RWPE2 (cell line): ENCODE measurements around the gene LRP4.

Experiments
- ATAC-seq: fragments of 200-7000 bp; cut with Tn5 transposase; 3 replicates; pipeline ENCODE4 v1.9.1; 2021; ENCODE audit warnings: low read depth
- DNase-seq: peaks from one replicate; pipeline ENCODE4 v3.0.0-alpha.2; 2020; ENCODE audit warnings: low spot score
- H3K27ac ChIP-seq: fragments of 450-650 bp; 2 replicates; pipeline ENCODE4 v1.5.1; 2017; ENCODE audit warnings: mild to moderate bottlenecking; ENCODE audit not compliant: poor library complexity, severe bottlenecking
- H3K27me3 ChIP-seq: fragments of 250-450 bp; sonication (Bioruptor Pico); 2 replicates; pipeline ENCODE4 v1.5.1; 2021; ENCODE audit warnings: mild to moderate bottlenecking, moderate library complexity; ENCODE audit not compliant: insufficient read depth, poor library complexity, severe bottlenecking
- H3K36me3 ChIP-seq: fragments of 250-450 bp; sonication (Bioruptor Pico); 2 replicates; pipeline ENCODE4 v1.5.1; 2020; ENCODE audit warnings: low read depth, mild to moderate bottlenecking, moderate library complexity
- H3K4me1 ChIP-seq: fragments of 250-450 bp; sonication (Bioruptor Pico); 2 replicates; pipeline ENCODE4 v1.5.1; 2021; ENCODE audit warnings: mild to moderate bottlenecking, moderate library complexity; ENCODE audit not compliant: insufficient read depth, poor library complexity, severe bottlenecking
- H3K4me3 ChIP-seq: fragments of 250-450 bp; sonication (Bioruptor Pico); 2 replicates; pipeline ENCODE4 v1.5.1; 2021; ENCODE audit warnings: mild to moderate bottlenecking, moderate library complexity; ENCODE audit not compliant: severe bottlenecking
- H3K9me3 ChIP-seq: fragments of 250-450 bp; sonication (Bioruptor Pico); 2 replicates; pipeline ENCODE4 v1.5.1; 2021; ENCODE audit warnings: mild to moderate bottlenecking, moderate library complexity; ENCODE audit not compliant: severe bottlenecking
- TF ChIP-seq, protein P1 (sequence below): fragments of 450-650 bp; IDR thresholded peaks from one replicate; pipeline ENCODE4 v1.5.1; 2017; ENCODE audit warnings: mild to moderate bottlenecking, moderate library complexity; ENCODE audit not compliant: poor library complexity, severe bottlenecking

LRP4 gene

GRCh38 chr11:46907606-46908005, 10.7 kb downstream of the LRP4 start:
- TF ChIP-seq, protein P1, sequence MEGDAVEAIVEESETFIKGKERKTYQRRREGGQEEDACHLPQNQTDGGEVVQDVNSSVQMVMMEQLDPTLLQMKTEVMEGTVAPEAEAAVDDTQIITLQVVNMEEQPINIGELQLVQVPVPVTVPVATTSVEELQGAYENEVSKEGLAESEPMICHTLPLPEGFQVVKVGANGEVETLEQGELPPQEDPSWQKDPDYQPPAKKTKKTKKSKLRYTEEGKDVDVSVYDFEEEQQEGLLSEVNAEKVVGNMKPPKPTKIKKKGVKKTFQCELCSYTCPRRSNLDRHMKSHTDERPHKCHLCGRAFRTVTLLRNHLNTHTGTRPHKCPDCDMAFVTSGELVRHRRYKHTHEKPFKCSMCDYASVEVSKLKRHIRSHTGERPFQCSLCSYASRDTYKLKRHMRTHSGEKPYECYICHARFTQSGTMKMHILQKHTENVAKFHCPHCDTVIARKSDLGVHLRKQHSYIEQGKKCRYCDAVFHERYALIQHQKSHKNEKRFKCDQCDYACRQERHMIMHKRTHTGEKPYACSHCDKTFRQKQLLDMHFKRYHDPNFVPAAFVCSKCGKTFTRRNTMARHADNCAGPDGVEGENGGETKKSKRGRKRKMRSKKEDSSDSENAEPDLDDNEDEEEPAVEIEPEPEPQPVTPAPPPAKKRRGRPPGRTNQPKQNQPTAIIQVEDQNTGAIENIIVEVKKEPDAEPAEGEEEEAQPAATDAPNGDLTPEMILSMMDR: no peak
- H3K9me3 ChIP-seq: no peaks in the 10 kb centered on the region
- no peak overlapping the region for H3K4me3 ChIP-seq
- H3K27ac ChIP-seq: no peak overlapping the region
- no peak for DNase-seq
- no peaks in the 10 kb centered on the region for H3K36me3 ChIP-seq
- peaks cover 8% of the 10 kb centered on the region for H3K4me1 ChIP-seq
- ATAC-seq: no peak
- H3K27me3 ChIP-seq: no peaks in the 10 kb centered on the region

- no peak for ATAC-seq
- no peak overlapping the region for H3K4me3 ChIP-seq
- H3K9me3 ChIP-seq: no peaks in the 10 kb centered on the region
- no peak overlapping the region for H3K27ac ChIP-seq
- no peaks in the 10 kb centered on the region for H3K27me3 ChIP-seq
- no peaks in the 10 kb centered on the region for H3K4me1 ChIP-seq
- DNase-seq: no peak
- H3K36me3 ChIP-seq: no peaks in the 10 kb centered on the region
- TF ChIP-seq, protein P1: no peak
Observed at GRCh38 chr11:46906609-46907041, 11.7 kb downstream of the LRP4 start.

GRCh38 chr11:46905806-46906205, 12.5 kb downstream of the LRP4 start:
- no peaks in the 10 kb centered on the region for H3K4me1 ChIP-seq
- TF ChIP-seq, protein P1: no peak
- no peaks in the 10 kb centered on the region for H3K9me3 ChIP-seq
- no peak overlapping the region for H3K4me3 ChIP-seq
- H3K36me3 ChIP-seq: no peaks in the 10 kb centered on the region
- no peak for DNase-seq
- no peak overlapping the region for H3K27ac ChIP-seq
- no peak for ATAC-seq
- H3K27me3 ChIP-seq: no peaks in the 10 kb centered on the region

- H3K27ac ChIP-seq: no peak overlapping the region
- H3K27me3 ChIP-seq: no peaks in the 10 kb centered on the region
- ATAC-seq (no peak), DNase-seq (no peak)
- no peaks in the 10 kb centered on the region for H3K9me3 ChIP-seq
- no peaks in the 10 kb centered on the region for H3K4me1 ChIP-seq
- H3K4me3 ChIP-seq: no peak overlapping the region
- no peaks in the 10 kb centered on the region for H3K36me3 ChIP-seq
- TF ChIP-seq, protein P1: no peak
Observed at GRCh38 chr11:46903846-46904245, 14.5 kb downstream of the LRP4 start.

DNA sequence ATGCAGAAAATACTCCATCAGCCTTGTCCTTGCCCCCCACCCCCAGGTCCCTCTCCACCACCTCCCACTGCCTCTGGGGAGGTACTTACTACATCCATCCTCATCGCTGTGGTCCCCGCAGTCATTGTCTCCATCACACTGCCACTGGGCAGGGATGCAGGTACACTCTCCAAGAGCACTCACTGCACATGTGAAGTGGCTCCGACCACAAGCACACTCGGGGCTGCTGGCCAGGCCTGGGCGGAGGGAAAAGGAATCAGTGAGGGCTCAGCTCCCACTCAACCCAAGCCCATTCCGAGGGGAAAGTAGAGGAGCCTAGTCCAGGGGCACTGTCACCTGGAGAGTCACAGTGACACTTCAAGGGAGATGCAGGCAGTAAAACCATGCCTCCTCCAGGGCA, 15.7 kb downstream of the LRP4 start:
- ATAC-seq (no peak), DNase-seq (no peak)
- no peak overlapping the region for H3K4me3 ChIP-seq
- no peaks in the 10 kb centered on the region for H3K27me3 ChIP-seq
- H3K4me1 ChIP-seq: no peaks in the 10 kb centered on the region
- TF ChIP-seq, protein P1: no peak
- no peaks in the 10 kb centered on the region for H3K9me3 ChIP-seq
- H3K27ac ChIP-seq: no peak overlapping the region
- no peaks in the 10 kb centered on the region for H3K36me3 ChIP-seq
